ENCODE data around the gene ABAT.
"Not testable (repeated sequence)": the region's sequence is repeated elsewhere in the genome, so short reads cannot be mapped to it uniquely, and the experiment has no call there.

The ABAT gene

GRCh38 chr16:8742068-8742467 is 67.7 kb downstream of the ABAT start:
- DNase-seq (ENCODE audit: low spot score) = no peak

GRCh38 chr16:8748944-8749343 is 74.5 kb downstream of the ABAT start:
- DNase-seq (ENCODE audit: low spot score) = not testable (repeated sequence)

GRCh38 chr16:8751481-8752311 is 77.3 kb downstream of the ABAT start:
- DNase-seq (ENCODE audit: low spot score) = no peak

- DNase-seq (ENCODE audit: low spot score) = no peak
These were observed 78.3 kb downstream of the ABAT start for GRCh38 chr16:8752706-8753105.

GRCh38 chr16:8753416-8754054 is 79.1 kb downstream of the ABAT start:
- DNase-seq (ENCODE audit: low spot score) = no peak

- DNase-seq (ENCODE audit: low spot score) = no peak
These were observed 82.3 kb downstream of the ABAT start for GRCh38 chr16:8756755-8757154.

- DNase-seq (ENCODE audit: low spot score) = no peak
These were observed 83.6 kb downstream of the ABAT start for GRCh38 chr16:8758022-8758421.

GRCh38 chr16:8760021-8760420 is 85.6 kb downstream of the ABAT start:
- no peak for DNase-seq (ENCODE audit: low spot score)

GRCh38 chr16:8761078-8761477 is 86.7 kb downstream of the ABAT start:
- DNase-seq (ENCODE audit: low spot score) = no peak

- DNase-seq (ENCODE audit: low spot score) = no peak
These were observed 87.8 kb downstream of the ABAT start for GRCh38 chr16:8762254-8762653.

GRCh38 chr16:8763083-8763482 is 88.7 kb downstream of the ABAT start:
- DNase-seq (ENCODE audit: low spot score) = no peak

- DNase-seq (ENCODE audit: low spot score) = no peak
These were observed 89.5 kb downstream of the ABAT start for GRCh38 chr16:8763899-8764298.

GRCh38 chr16:8764525-8765250 is 90.3 kb downstream of the ABAT start:
- no peak for DNase-seq (ENCODE audit: low spot score)

GRCh38 chr16:8767176-8767575 is 92.8 kb downstream of the ABAT start:
- DNase-seq (ENCODE audit: low spot score) = no peak

- DNase-seq (ENCODE audit: low spot score) = no peak
These were observed 93.9 kb downstream of the ABAT start for GRCh38 chr16:8768283-8768682.

- no peak for DNase-seq (ENCODE audit: low spot score)
These were observed 94.3 kb downstream of the ABAT start for GRCh38 chr16:8768692-8769091.

- no peak for DNase-seq (ENCODE audit: low spot score)
These were observed 99.1 kb downstream of the ABAT start for GRCh38 chr16:8773537-8773936.

- no peak for DNase-seq (ENCODE audit: low spot score)
These were observed 99.8 kb downstream of the ABAT start for GRCh38 chr16:8774208-8774607.

- no peak for DNase-seq (ENCODE audit: low spot score)
These were observed 100.9 kb downstream of the ABAT start for GRCh38 chr16:8775359-8775758.

- no peak for DNase-seq (ENCODE audit: low spot score)
These were observed 101.7 kb downstream of the ABAT start for GRCh38 chr16:8776129-8776584.

GRCh38 chr16:8777217-8777616 is 102.8 kb downstream of the ABAT start:
- no peak for DNase-seq (ENCODE audit: low spot score)

GRCh38 chr16:8781797-8782196 is 107.4 kb downstream of the ABAT start:
- no peak for DNase-seq (ENCODE audit: low spot score)

- DNase-seq (ENCODE audit: low spot score) = no peak
These were observed 108.3 kb downstream of the ABAT start for GRCh38 chr16:8782673-8783072.
